Brain microvascular endothelial cell (primary cell): ENCODE results near the gene EOGT.

Experiments
- DNase-seq: peaks from one replicate; pipeline ENCODE4 v3.0.0-alpha.2; 2020
- H3K27ac ChIP-seq: fragments of 250-450 bp; sonication (Bioruptor Pico); 2 replicates; pipeline ENCODE4 v1.5.1; 2020; ENCODE audit warnings: mild to moderate bottlenecking, moderate library complexity
- H3K27me3 ChIP-seq: fragments of 250-450 bp; sonication (Bioruptor Pico); replicated peaks from 2 replicates; pipeline ENCODE4 v1.5.1; 2020; ENCODE audit warnings: mild to moderate bottlenecking
- H3K36me3 ChIP-seq: fragments of 250-450 bp; sonication (Bioruptor Pico); replicated peaks from 2 replicates; pipeline ENCODE4 v1.5.1; 2020; ENCODE audit warnings: mild to moderate bottlenecking
- H3K4me3 ChIP-seq: 2 replicates; pipeline ENCODE4 v1.5.1; 2011; ENCODE audit warnings: low read depth, mild to moderate bottlenecking, control low read depth, low read length, moderate library complexity
- in situ Hi-C: cut with HindIII; loops from 2 replicates; pipeline ENCODE4 v1.10.0; 2017; ENCODE audit warnings: low sequenced_read_pairs, low pct_ligation_motif_present
- TF ChIP-seq, protein P1 (sequence below): IDR thresholded peaks from 2 replicates; pipeline ENCODE4 v1.5.1; 2011; ENCODE audit warnings: low read depth, mild to moderate bottlenecking, moderate library complexity, low read length, control low read depth, inconsistent platforms; ENCODE audit errors: missing control alignments

EOGT gene

DNA sequence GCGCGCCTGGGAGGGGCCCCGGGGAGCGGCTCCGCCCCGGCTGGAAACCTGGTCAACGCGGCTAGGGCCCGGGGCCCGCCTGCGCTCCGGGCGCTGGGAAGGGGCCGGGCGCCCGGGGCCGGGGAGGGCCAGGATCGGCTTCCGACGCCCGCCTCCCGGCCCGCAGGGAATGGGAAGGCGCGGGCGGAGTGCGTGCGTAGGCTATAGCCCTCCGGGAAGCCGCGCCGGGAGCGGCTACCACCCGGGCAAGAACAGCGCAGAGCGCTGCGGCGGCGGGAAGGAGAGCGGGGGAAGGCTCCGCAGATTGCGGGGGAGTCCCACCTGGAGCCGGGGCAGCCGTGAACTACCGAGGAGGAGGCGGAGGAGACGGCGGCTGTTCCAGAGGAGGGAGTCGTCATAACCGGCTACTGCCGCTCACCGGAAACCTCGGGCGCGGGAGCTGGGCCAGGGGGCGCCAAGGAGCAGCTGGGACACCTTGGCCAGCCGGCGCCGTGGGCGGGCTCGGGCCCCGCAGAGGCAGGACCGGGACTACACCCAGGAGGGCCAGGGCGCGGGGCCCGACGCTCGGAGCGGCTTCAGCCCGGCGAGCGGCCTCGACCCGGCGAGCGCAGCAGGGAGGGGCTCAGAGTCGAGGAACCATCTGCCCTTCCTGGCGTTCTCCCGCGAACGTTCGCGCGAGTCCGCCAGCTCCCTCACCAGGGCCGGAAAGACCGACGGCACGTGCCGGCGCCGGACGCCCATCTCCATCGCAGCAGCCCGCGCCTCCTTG is at the start of gene EOGT:
EOGT (minus strand) TSS at position 432 of the 769 bp plus-strand sequence. CDS start 3,838 bp downstream, outside the sequence.
- Histone ChIP-seq H3K27ac (peak within 1 kb of the TSS; percentile 88), H3K27me3 (no peaks in the 10 kb centered on the region), H3K4me3 (peak within 1 kb of the TSS; percentile 80), H3K36me3 (peaks cover 6% of the 10 kb centered on the region)
- in situ Hi-C loops = no loop called here
- peak; percentile 76 for DNase-seq
- TF ChIP-seq, protein P1, sequence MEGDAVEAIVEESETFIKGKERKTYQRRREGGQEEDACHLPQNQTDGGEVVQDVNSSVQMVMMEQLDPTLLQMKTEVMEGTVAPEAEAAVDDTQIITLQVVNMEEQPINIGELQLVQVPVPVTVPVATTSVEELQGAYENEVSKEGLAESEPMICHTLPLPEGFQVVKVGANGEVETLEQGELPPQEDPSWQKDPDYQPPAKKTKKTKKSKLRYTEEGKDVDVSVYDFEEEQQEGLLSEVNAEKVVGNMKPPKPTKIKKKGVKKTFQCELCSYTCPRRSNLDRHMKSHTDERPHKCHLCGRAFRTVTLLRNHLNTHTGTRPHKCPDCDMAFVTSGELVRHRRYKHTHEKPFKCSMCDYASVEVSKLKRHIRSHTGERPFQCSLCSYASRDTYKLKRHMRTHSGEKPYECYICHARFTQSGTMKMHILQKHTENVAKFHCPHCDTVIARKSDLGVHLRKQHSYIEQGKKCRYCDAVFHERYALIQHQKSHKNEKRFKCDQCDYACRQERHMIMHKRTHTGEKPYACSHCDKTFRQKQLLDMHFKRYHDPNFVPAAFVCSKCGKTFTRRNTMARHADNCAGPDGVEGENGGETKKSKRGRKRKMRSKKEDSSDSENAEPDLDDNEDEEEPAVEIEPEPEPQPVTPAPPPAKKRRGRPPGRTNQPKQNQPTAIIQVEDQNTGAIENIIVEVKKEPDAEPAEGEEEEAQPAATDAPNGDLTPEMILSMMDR = peak; percentile 70

DNA sequence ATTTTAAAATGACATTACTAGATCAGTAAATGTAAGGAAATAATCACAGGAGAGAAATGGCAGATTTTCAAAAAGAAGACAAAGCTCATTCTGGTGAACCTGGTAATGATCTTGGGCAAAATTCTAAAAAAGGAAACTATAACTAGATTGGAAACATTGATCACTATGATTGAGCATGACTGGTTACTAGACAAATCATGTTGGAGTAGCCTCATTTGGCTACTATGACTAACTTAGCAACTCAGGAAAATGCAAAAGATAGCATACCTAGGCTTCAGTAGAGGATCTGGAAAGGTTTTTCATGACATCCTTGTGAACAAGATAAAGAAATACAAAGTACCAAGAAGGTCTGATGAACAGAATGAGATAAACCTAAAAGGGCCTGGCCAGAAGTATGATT is 46.2 kb upstream of the EOGT start:
- DNase-seq = no peak
- no peaks in the 10 kb centered on the region for H3K27me3 ChIP-seq
- H3K4me3 ChIP-seq = no peak overlapping the region
- no peak overlapping the region for H3K27ac ChIP-seq
- peaks cover 39% of the 10 kb centered on the region for H3K36me3 ChIP-seq
- TF ChIP-seq, protein P1 = no peak
- in situ Hi-C loops = no loop called here

DNA sequence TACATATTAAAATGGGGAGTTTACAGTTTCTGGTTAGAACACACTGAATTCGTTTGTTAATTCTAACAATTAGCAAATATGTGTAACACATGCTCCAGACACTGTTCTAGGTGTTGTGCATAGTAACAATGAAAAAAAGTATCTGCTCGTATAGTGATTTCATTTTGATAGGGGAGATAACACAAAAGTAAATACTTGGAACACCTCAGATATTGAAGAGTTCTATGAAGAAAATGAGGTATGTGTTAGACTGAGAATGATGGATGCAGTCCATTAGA is 45.4 kb upstream of the EOGT start:
- no peak overlapping the region for H3K27ac ChIP-seq
- H3K36me3 ChIP-seq = peaks cover 39% of the 10 kb centered on the region
- TF ChIP-seq, protein P1 = no peak
- in situ Hi-C loops = no loop called here
- H3K4me3 ChIP-seq = no peak overlapping the region
- no peak for DNase-seq
- no peaks in the 10 kb centered on the region for H3K27me3 ChIP-seq

DNA sequence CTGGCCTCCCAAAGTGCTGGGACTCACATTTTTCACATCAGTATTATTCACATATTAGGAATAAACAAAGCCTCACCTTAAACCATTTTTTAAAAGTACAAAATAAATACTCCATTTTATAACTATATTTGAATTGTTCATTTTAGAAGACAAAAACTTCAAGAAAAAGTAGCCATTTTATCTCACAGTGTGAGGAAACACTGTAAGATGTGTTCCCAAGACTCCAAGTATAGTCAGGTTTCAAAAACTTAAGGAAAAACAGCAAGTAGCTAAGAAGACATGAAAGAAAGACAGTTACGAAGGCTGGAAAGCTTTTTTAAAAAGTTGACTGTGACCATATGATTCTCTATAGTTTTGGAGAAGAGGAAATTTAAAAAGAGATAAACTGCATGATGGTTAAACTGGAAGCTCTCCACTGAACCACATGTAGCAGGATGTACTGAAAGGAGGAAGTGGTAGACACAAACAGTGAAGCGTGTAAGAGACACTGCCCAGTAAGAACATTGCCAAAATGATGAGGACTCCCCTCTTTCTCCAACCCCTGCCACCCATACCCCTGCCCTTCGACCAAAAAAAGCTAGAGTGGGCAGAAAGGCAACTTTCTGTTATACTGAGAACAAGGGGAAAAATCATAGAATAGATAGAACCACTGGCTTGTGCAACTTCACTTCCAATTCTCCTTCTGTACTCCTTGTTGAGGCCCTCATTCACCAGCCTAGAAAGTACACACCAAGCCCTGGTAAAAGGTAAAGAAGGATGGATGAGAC is 44.9 kb upstream of the EOGT start:
- TF ChIP-seq, protein P1 = no peak
- Histone ChIP-seq H3K27ac (no peak overlapping the region), H3K36me3 (peaks cover 39% of the 10 kb centered on the region), H3K27me3 (no peaks in the 10 kb centered on the region), H3K4me3 (no peak overlapping the region)
- no peak for DNase-seq
- in situ Hi-C loops = no loop called here

DNA sequence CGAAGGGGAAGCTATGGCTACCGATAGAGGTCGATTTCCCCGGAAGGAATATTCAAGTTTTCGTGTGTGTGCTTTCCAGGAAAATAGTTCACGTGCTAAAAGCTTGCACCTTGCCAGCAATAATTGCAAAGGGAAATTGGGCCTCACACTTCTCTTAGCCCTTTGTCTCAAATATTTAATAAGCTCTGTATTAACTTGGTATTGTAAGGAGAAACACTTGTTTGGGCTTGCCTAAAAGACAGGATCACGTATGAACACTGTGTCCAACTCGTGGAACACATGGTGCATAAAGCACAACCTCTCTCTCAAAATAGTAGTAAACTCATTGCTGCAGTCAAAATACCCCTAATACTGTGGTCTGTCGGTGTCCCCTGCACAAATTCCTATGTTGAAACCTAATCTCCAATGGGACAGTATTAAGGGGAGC is 39.0 kb upstream of the EOGT start:
- H3K36me3 ChIP-seq = peaks cover 12% of the 10 kb centered on the region
- in situ Hi-C loops = no loop called here
- H3K27ac ChIP-seq = peak overlapping the region; percentile 93
- H3K4me3 ChIP-seq = peak overlapping the region; percentile 93
- no peak for DNase-seq
- TF ChIP-seq, protein P1 = no peak
- no peaks in the 10 kb centered on the region for H3K27me3 ChIP-seq
